SU-DHL-6 (cell line): ENCODE measurements around the gene PANX2.
"Not testable (repeated sequence)": the region's sequence is repeated elsewhere in the genome, so short reads cannot be mapped to it uniquely, and the experiment has no call there.

Source experiments
- H2AFZ ChIP-seq: fragments of 200-600 bp; sonication (generic); 2 replicates; pipeline ENCODE4 v1.6.1; 2014; ENCODE audit warnings: low read depth, mild to moderate bottlenecking, moderate library complexity, mixed read lengths, antibody characterized with exemption, low read length; ENCODE audit not compliant: severe bottlenecking
- H3F3A ChIP-seq: fragments of 200-600 bp; shearing (Covaris generic); 2 replicates; pipeline ENCODE4 v1.6.0; 2016; ENCODE audit warnings: antibody characterized with exemption, mild to moderate bottlenecking; ENCODE audit not compliant: insufficient read depth
- H3K27ac ChIP-seq: fragments of 200-600 bp; sonication (generic); 2 replicates; pipeline ENCODE4 v1.5.1; 2016; ENCODE audit warnings: low read depth, mild to moderate bottlenecking, low read length, moderate library complexity, mixed read lengths
- H3K27me3 ChIP-seq: fragments of 200-600 bp; sonication (generic), shearing (Covaris generic); 2 replicates; pipeline ENCODE4 v1.6.0; 2014; ENCODE audit warnings: mild to moderate bottlenecking, low read length
- H3K36me3 ChIP-seq: fragments of 200-600 bp; sonication (generic); 2 replicates; pipeline ENCODE4 v1.6.1; 2014; ENCODE audit warnings: mild to moderate bottlenecking, low read length, mixed read lengths
- H3K4me2 ChIP-seq: fragments of 300-600, 200-600 bp; shearing (Covaris generic), sonication (generic); 2 replicates; pipeline ENCODE4 v1.6.0; 2014; ENCODE audit warnings: low read length, low read depth, mild to moderate bottlenecking; ENCODE audit not compliant: poor library complexity, severe bottlenecking
- H3K4me3 ChIP-seq: fragments of 200-600 bp; sonication (generic); 2 replicates; pipeline ENCODE4 v1.5.1; 2014; ENCODE audit warnings: antibody characterized with exemption, low read length, mild to moderate bottlenecking, mixed read lengths; ENCODE audit not compliant: insufficient read depth, poor library complexity, severe bottlenecking
- H3K79me2 ChIP-seq: fragments of 200-600 bp; sonication (generic); 2 replicates; pipeline ENCODE4 v1.6.1; 2014; ENCODE audit warnings: mild to moderate bottlenecking, low read length, moderate library complexity; ENCODE audit not compliant: insufficient read depth
- H3K9ac ChIP-seq: fragments of 200-600 bp; sonication (generic); 2 replicates; pipeline ENCODE4 v1.7.0; 2014; ENCODE audit warnings: mild to moderate bottlenecking, low read length
- H3K9me2 ChIP-seq: fragments of 200-600 bp; sonication (generic); replicated peaks from 2 replicates; pipeline ENCODE4 v1.6.1; 2014; ENCODE audit warnings: low read length; ENCODE audit not compliant: insufficient read depth
- H3K9me3 ChIP-seq: fragments of 200-600 bp; sonication (generic); 2 replicates; pipeline ENCODE4 v1.6.1; 2014; ENCODE audit warnings: low read length, mixed read lengths; ENCODE audit not compliant: insufficient read depth
- H4K20me1 ChIP-seq: fragments of 200-600 bp; sonication (generic); 2 replicates; pipeline ENCODE4 v1.6.1; 2014; ENCODE audit warnings: low read depth, mild to moderate bottlenecking, antibody characterized with exemption, low read length, moderate library complexity, mixed read lengths
- EZH2phosphoT487 ChIP-seq: fragments of 200-600 bp; sonication (generic), shearing (Covaris generic); conservative IDR thresholded peaks from 2 replicates; pipeline ENCODE4 v1.6.1; 2018; ENCODE audit warnings: mild to moderate bottlenecking, antibody characterized with exemption, low read length, moderate library complexity, mixed read lengths
- TF ChIP-seq, protein P1 (sequence below): fragments of 200-600 bp; sonication (generic); IDR thresholded peaks from one replicate; pipeline ENCODE4 v1.5.1; 2017; ENCODE audit warnings: antibody characterized with exemption, mild to moderate bottlenecking, low read length, moderate library complexity; ENCODE audit not compliant: insufficient read depth, poor library complexity, severe bottlenecking

The PANX2 gene

DNA sequence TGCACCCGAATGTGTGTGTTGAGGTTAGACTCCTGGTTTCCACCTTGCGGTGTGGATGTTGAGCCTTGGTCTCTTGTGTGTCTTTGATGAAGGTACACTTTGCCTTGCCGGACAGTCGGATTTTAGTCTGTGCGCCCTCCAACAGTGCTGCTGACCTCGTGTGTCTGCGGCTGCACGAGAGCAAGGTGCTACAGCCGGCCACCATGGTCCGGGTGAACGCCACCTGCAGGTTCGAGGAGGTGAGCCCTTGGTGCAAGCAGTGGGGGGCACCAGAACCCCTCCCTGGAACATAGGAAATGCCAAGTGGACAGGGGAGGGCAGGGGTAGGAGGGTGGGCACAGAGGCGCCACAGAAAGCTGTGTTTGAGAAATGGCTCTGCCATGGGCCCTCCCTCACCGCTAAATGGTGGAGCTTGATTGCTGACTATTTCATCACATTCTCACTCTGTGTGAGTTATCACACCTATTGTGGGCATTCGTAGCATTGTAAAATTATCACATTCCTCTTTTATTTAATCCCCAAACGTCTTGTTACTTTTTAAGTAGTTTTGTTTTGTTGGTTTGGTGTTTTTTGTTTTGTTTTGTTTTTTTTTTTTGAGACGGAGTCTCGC lies 26.4 kb upstream of the PANX2 start:
- no peaks in the 10 kb centered on the region for H3K36me3 ChIP-seq
- H3F3A ChIP-seq, result peaks cover 8% of the 10 kb centered on the region; the same call in 1 of the 2 replicates
- H3K9ac ChIP-seq, result no peak overlapping the region
- H3K4me2 ChIP-seq, result no peak overlapping the region
- no peaks in the 10 kb centered on the region for H4K20me1 ChIP-seq
- no peak overlapping the region for H2AFZ ChIP-seq
- no peaks in the 10 kb centered on the region for H3K9me2 ChIP-seq
- no peaks in the 10 kb centered on the region for H3K79me2 ChIP-seq
- TF ChIP-seq, protein P1, sequence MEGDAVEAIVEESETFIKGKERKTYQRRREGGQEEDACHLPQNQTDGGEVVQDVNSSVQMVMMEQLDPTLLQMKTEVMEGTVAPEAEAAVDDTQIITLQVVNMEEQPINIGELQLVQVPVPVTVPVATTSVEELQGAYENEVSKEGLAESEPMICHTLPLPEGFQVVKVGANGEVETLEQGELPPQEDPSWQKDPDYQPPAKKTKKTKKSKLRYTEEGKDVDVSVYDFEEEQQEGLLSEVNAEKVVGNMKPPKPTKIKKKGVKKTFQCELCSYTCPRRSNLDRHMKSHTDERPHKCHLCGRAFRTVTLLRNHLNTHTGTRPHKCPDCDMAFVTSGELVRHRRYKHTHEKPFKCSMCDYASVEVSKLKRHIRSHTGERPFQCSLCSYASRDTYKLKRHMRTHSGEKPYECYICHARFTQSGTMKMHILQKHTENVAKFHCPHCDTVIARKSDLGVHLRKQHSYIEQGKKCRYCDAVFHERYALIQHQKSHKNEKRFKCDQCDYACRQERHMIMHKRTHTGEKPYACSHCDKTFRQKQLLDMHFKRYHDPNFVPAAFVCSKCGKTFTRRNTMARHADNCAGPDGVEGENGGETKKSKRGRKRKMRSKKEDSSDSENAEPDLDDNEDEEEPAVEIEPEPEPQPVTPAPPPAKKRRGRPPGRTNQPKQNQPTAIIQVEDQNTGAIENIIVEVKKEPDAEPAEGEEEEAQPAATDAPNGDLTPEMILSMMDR, result no peak
- no peak for TF ChIP-seq EZH2phosphoT487
- H3K27me3 ChIP-seq, result no peaks in the 10 kb centered on the region
- H3K27ac ChIP-seq, result no peak overlapping the region
- no peak overlapping the region for H3K4me3 ChIP-seq
- no peaks in the 10 kb centered on the region for H3K9me3 ChIP-seq

DNA sequence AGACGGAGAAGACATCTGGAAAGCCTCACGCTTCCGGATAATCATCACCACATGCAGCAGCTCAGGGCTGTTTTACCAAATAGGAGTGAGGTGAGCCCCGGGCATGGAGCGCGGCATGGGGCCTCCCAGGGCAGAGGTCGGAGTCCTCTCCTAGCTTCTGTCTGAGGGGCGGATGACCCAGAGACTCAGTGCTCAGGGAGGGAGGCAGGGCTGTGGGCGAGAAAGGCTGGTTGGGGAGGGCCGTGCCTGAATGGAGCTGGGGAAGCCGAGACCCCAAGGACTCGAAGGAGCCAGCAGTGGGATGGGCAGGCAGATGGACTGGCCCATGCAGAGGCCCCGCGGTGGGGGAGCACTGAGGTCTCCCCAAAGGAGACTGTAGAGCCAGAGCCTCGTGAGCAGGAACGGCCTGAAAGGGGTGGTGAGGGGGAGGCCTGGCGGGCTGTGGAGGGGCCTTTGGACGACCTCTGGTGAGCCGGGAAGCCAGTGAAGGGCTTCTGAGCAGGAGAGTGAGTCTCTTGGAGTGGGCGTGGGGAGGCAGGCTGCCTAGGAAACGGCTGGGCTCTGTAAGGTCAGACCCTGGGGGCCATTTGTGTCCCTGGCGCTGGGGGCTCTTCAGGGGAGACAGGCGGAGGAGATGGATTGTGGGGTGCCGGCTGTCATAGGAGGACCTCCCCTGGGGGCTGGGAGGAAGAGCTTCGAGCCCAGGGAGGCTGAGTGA lies 24.7 kb upstream of the PANX2 start:
- no peaks in the 10 kb centered on the region for H3F3A ChIP-seq
- no peak overlapping the region for H3K9ac ChIP-seq
- no peak overlapping the region for H2AFZ ChIP-seq
- no peak overlapping the region for H3K4me3 ChIP-seq
- no peaks in the 10 kb centered on the region for H3K79me2 ChIP-seq
- no peaks in the 10 kb centered on the region for H4K20me1 ChIP-seq
- no peak overlapping the region for H3K27ac ChIP-seq
- no peaks in the 10 kb centered on the region for H3K36me3 ChIP-seq
- no peaks in the 10 kb centered on the region for H3K9me3 ChIP-seq
- no peak overlapping the region for H3K4me2 ChIP-seq
- no peak for TF ChIP-seq EZH2phosphoT487
- TF ChIP-seq, protein P1, result no peak
- H3K27me3 ChIP-seq, result no peaks in the 10 kb centered on the region
- H3K9me2 ChIP-seq, result no peaks in the 10 kb centered on the region

DNA sequence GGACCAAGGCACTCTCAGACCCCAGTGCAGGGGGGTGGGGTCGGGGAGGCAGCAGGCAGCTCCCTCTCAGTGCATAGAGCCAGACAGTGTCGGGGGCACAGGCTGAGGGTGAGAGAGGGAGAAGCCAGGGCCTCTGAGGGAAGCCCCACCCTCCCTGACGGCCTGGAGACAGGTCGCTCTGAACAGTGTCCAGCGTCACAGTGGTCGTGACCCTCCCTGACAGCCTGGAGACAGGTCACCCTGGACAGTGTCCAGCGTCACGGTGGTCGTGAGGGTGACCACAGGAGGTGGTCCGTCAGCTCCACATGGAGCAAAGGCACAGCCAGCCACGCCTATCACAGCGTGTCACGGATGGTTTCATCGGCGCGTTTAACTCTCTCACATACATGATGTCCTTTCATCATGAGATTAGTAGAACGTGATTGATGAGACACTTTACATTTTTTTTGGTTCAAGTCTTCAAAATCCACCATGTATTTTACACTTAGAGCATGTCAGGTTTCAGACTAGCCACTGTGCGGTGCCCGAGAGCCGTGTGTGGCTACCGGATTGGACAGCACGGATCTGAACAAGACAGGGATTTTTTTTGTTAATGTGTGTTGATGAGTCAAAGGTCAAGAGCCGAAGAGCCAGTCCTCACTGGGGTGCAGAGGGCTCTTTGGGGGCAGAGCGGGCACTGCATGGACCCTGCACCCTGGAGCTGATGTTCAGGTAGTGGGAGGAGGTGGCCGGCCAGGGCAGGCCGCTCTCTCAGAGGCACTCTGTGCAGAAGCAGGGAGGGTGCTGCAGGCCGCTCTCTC lies 23.9 kb upstream of the PANX2 start:
- Histone ChIP-seq H2AFZ (no peak overlapping the region), H3K36me3 (no peaks in the 10 kb centered on the region), H3K9me3 (no peaks in the 10 kb centered on the region), H3K27me3 (no peaks in the 10 kb centered on the region), H3F3A (no peaks in the 10 kb centered on the region), H3K4me3 (no peak overlapping the region), H3K9me2 (no peaks in the 10 kb centered on the region), H3K79me2 (no peaks in the 10 kb centered on the region), H4K20me1 (no peaks in the 10 kb centered on the region), H3K4me2 (no peak overlapping the region), H3K9ac (no peak overlapping the region), H3K27ac (no peak overlapping the region)
- no peak for TF ChIP-seq EZH2phosphoT487
- TF ChIP-seq, protein P1, result peak; percentile 81

DNA sequence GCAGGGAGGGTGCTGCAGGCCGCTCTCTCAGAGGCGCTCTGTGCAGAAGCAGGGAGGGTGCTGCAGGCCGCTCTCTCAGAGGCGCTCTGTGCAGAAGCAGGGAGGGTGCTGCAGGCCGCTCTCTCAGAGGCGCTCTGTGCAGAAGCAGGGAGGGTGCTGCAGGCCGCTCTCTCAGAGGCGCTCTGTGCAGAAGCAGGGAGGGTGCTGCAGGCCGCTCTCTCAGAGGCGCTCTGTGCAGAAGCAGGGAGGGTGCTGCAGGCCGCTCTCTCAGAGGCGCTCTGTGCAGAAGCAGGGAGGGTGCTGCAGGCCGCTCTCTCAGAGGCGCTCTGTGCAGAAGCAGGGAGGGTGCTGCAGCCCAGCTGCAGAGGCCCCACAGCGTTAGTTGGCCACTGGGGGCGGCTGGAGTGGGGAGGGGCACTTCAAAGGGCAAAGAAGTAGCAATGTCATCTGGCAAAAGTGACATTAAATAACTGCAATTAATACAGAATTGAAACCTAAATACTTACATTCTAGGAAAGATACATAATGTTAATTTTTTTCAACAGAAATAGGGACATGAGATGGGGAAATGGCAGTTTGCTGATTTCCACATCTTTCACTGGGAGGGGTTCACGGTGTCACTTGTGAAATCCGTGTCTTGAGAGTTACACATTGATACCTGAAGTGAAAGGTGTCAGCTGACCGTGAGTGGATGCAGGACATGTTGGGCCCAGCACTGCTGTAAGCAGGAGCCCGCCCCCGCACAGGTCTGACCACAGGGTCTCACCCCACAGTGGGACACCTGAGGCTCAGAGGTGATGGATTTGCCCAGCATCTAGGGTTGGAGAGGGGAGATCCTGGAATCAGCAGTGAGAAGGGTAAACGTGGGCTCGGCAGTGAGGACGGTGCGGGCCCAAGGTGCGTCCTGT lies 23.0 kb upstream of the PANX2 start:
- not testable (repeated sequence) for H3K27ac ChIP-seq, H4K20me1 ChIP-seq, H3K9ac ChIP-seq, H2AFZ ChIP-seq, H3K9me3 ChIP-seq, H3K27me3 ChIP-seq, H3F3A ChIP-seq, H3K79me2 ChIP-seq, H3K4me2 ChIP-seq, H3K36me3 ChIP-seq, H3K9me2 ChIP-seq, H3K4me3 ChIP-seq
